ENCODE measurements around the gene TBC1D25.

Gene TBC1D25

GRCh38 chrX:48601741-48602394, 62.4 kb downstream of the TBC1D25 start:
- DNase-seq (ENCODE audit: low spot score): no peak

DNA sequence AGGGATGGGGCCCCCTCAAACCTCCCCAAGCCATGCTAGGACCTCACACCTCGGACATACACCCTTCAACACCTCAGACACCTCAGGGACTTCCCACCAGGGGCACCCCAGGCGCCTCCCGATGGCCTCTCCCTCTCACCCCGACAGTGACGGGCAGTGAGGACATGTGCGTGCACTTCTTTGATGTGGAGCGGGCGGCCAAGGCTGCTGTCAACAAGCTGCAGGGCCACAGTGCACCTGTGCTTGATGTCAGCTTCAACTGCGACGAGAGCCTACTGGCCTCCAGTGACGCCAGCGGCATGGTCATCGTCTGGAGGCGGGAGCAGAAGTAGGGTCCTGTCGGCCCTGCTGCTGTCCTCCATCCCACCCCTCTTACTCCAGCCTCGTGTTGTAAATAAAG, 65.2 kb downstream of the TBC1D25 start:
- no peak for DNase-seq (ENCODE audit: low spot score)

DNA sequence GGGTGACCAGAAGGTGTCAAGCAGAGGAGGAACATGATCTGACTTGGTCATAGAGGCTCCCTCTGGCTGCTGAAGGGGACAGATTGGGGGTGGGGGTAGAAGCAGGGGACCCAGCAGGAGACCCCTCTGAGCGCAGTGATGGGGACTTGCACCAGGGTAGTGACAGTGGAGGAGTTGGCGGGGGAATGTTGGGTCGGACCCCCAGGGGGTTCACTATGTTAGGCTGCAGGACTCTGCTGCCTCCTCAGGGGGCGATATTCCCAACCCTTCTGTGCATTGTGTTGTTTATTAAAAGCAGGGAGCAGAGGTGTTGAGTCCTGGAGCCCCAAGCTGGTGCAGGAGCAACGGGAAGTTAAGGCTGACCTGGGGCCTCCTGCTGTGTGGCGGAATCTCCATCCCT, 66.6 kb downstream of the TBC1D25 start:
- DNase-seq (ENCODE audit: low spot score): no peak

- no peak for DNase-seq (ENCODE audit: low spot score)
Measured at GRCh38 chrX:48611703-48612102, 72.2 kb downstream of the TBC1D25 start.

Data from SW480 (cell line).